Spleen (tissue), 11 donors: ENCODE data around the gene ARL13B. TPM values are rescaled to one million over a fixed set of nuclear protein-coding genes. Genes with fewer than 3 reads are reported as not detected.
"Not testable (repeated sequence)": the region's sequence is repeated elsewhere in the genome, so short reads cannot be mapped to it uniquely, and the experiment has no call there.

Experiments
- DNase-seq: peaks from one replicate; pipeline ENCODE4 v3.0.0-alpha.2; 2020
- H3K27ac ChIP-seq, 8 donors: fragments of 200-600 bp; sonication (generic) in 7 of 8; 1 replicate in 4 of 8; 2 replicates in 4 of 8; pipeline versions ENCODE4 v1.5.0 to v1.8.0; 2016 to 2021; ENCODE audit warnings: inconsistent platforms in 4 of 8, mild to moderate bottlenecking in 4 of 8, moderate library complexity in 1 of 8
- H3K27me3 ChIP-seq, 7 donors: fragments of 200-600 bp; sonication (generic) in 6 of 7; replicated peaks in 1 of 7; 1 replicate in 4 of 7; 2 replicates in 3 of 7; pipeline versions ENCODE4 v1.5.0 to v1.8.0; 2016 to 2021; ENCODE audit warnings: inconsistent platforms in 3 of 7, mild to moderate bottlenecking in 1 of 7
- H3K36me3 ChIP-seq, 6 donors: fragments of 200-600 bp; sonication (generic) in 5 of 6; 1 replicate in 4 of 6; 2 replicates in 2 of 6; pipeline versions ENCODE4 v1.5.0 to v1.8.0; 2016 to 2021; ENCODE audit warnings: inconsistent platforms in 2 of 6
- H3K4me1 ChIP-seq, 6 donors: fragments of 200-600 bp; sonication (generic) in 5 of 6; 1 replicate in 3 of 6; 2 replicates in 3 of 6; pipeline versions ENCODE4 v1.5.0 to v1.8.0; 2016 to 2021; ENCODE audit warnings: inconsistent platforms in 3 of 6
- H3K4me3 ChIP-seq, 8 donors: fragments of 200-600 bp; sonication (generic) in 7 of 8; 1 replicate in 4 of 8; 2 replicates in 4 of 8; pipeline versions ENCODE4 v1.5.0 to v1.8.0; 2016 to 2021; ENCODE audit warnings: inconsistent platforms in 4 of 8, mild to moderate bottlenecking in 4 of 8, moderate library complexity in 2 of 8
- H3K9me3 ChIP-seq, 8 donors: fragments of 200-600 bp; sonication (generic) in 7 of 8; 1 replicate in 4 of 8; 2 replicates in 4 of 8; pipeline versions ENCODE4 v1.5.0 to v1.8.0; 2016 to 2021; ENCODE audit warnings: inconsistent platforms in 4 of 8
- CTCF ChIP-seq, 11 experiments: fragments of 200-600 bp in 7 of 11; fragments of 450-650 bp in 4 of 11; sonication (generic) in 4 of 11; IDR thresholded peaks in 8 of 11; conservative IDR thresholded peaks in 3 of 11; 1 replicate in 7 of 11; 2 replicates in 4 of 11; pipeline versions ENCODE4 v1.4.0 to v1.8.0; 2016 to 2021; ENCODE audit warnings: antibody characterized with exemption in 11 of 11, inconsistent platforms in 4 of 11, mild to moderate bottlenecking in 1 of 11
- POLR2A ChIP-seq, 3 donors: fragments of 450-650 bp; IDR thresholded peaks; one replicate each; pipeline ENCODE4 v1.5.1; 2017; ENCODE audit warnings: antibody characterized with exemption in 3 of 3, mild to moderate bottlenecking in 1 of 3
- POLR2AphosphoS5 ChIP-seq, 3 donors: sonication (generic); formaldehyde crosslinking; IDR thresholded peaks; one replicate each; pipeline ENCODE4 v1.5.1; 2017; ENCODE audit warnings: antibody characterized with exemption in 3 of 3
- WGBS, 5 donors: extraction: QIAGEN DNeasy Blood & Tissue Kit in 3 of 5; methylation state at CpG; one replicate each; pipeline versions ENCODE4 v1.1.5 to v1.1.7; 2013 to 2018; 5-methylcytosine and 5-hydroxymethylcytosine counted together
- intact Hi-C: fragments of 100-400 bp; cut with DNase I; formaldehyde crosslinking; loops from one replicate; pipeline ENCODE4 v1.15.0; 2023; ENCODE audit warnings: low total_unique reads
- polyA plus RNA-seq, 3 donors: library from polyadenylated mRNA; stranded (reverse); fragments of 200-250 nt; gene quantifications; one replicate each; pipeline ENCODE4 v1.2.1, GENCODE V29; 2013
- total RNA-seq, 7 donors: library from RNA; depleted of rRNA in 3 of 7; stranded (reverse); fragments of >200 nt in 3 of 7; fragmentation: NEBNext Ultra II Directional in 4 of 7; extraction: Animal tissue kit (Norgen Biotek cat#: 25700) in 4 of 7; gene quantifications; one replicate each; pipeline versions ENCODE4 v1.1.0 to v1.2.1, GENCODE V29; 2016 to 2021
- donor health status: healthy with polysubstance abuse.
- donor health status: DM: no; HTN: no; CAD: no; lungs with moderate emphysema.
- donor health status: DM: no; HTN: no; CAD: no.
- donor health status: Bipolar disorder and iron deficiency.
- donor health status: healthy.
- donor health status: DM: no; HTN: no; CAD: no.
- donor health status: DM: yes; HTN: yes; CAD: no.

The ARL13B gene
- total and polyA plus RNA-seq, 10 donors: 3.0 to 15.7 (median 9.5) TPM

- Histone ChIP-seq H3K4me1 (no peaks in the 10 kb centered on the region), H3K4me3 (no peak overlapping the region), H3K27me3 (no peaks in the 10 kb centered on the region), H3K9me3 (peaks cover 0 to 7% (median under 1%) of the 10 kb centered on the region in 8 donors), H3K27ac (no peak overlapping the region), H3K36me3 (no peaks in the 10 kb centered on the region)
- WGBS, 5 donors: 79 to 96% (median 82%) methylated on average over 1 of the region's 1 CpG
- TF ChIP-seq CTCF (IDR thresholded peaks at IDR 0.05 in 8 of 11, conservative IDR thresholded peaks at IDR 0.05 in 3 of 11): no peak
- TF ChIP-seq POLR2AphosphoS5 (IDR thresholded peaks at IDR 0.05): no peak
- no peak for TF ChIP-seq POLR2A (IDR thresholded peaks at IDR 0.05)
- no peak for DNase-seq
- intact Hi-C loops: no loop called here
Measured at GRCh38 chr3:93936549-93936948, 43.4 kb upstream of the ARL13B start.

- H3K4me1 ChIP-seq, H3K27ac ChIP-seq, DNase-seq, H3K36me3 ChIP-seq, intact Hi-C loops, H3K27me3 ChIP-seq, H3K4me3 ChIP-seq: not testable (repeated sequence)
- 85 to 93% (median 88%) methylated on average over 6 of the region's 6 CpGs for WGBS, 5 donors
- peaks cover 0 to 16% (median 10%) of the 10 kb centered on the region in 8 donors for H3K9me3 ChIP-seq
Measured at GRCh38 chr3:93937485-93937884, 42.5 kb upstream of the ARL13B start.

- 85 to 95% (median 94%) methylated on average over 7 to 8 of the region's 8 CpGs for WGBS, 5 donors
- H3K27ac ChIP-seq, DNase-seq, H3K4me3 ChIP-seq, H3K4me1 ChIP-seq, H3K36me3 ChIP-seq, H3K27me3 ChIP-seq, intact Hi-C loops: not testable (repeated sequence)
- H3K9me3 ChIP-seq: peaks cover 0 to 52% (median 12%) of the 10 kb centered on the region in 8 donors
Measured at GRCh38 chr3:93949958-93950357, 30.0 kb upstream of the ARL13B start.

GRCh38 chr3:93961026-93961425 lies 18.9 kb upstream of the ARL13B start:
- 81 to 100% (median 92%) methylated on average over 1 of the region's 1 CpG for WGBS, 5 donors
- no peak for DNase-seq
- H3K27me3 ChIP-seq: no peaks in the 10 kb centered on the region
- intact Hi-C loops: no loop called here
- no peaks in the 10 kb centered on the region for H3K36me3 ChIP-seq
- H3K9me3 ChIP-seq: no peaks in the 10 kb centered on the region
- TF ChIP-seq CTCF (IDR thresholded peaks at IDR 0.05 in 8 of 11, conservative IDR thresholded peaks at IDR 0.05 in 3 of 11): no peak
- no peak for TF ChIP-seq POLR2AphosphoS5 (IDR thresholded peaks at IDR 0.05)
- no peak for TF ChIP-seq POLR2A (IDR thresholded peaks at IDR 0.05)
- no peak overlapping the region for H3K4me3 ChIP-seq
- no peak overlapping the region for H3K27ac ChIP-seq
- H3K4me1 ChIP-seq: no peaks in the 10 kb centered on the region

- Histone ChIP-seq H3K4me3 (no peak overlapping the region), H3K4me1 (no peaks in the 10 kb centered on the region), H3K36me3 (no peaks in the 10 kb centered on the region), H3K9me3 (no peaks in the 10 kb centered on the region), H3K27me3 (no peaks in the 10 kb centered on the region), H3K27ac (no peak overlapping the region)
- DNase-seq: no peak
- 75 to 96% (median 83%) methylated on average over 1 of the region's 1 CpG for WGBS, 5 donors
- intact Hi-C loops: no loop called here
- TF ChIP-seq CTCF (IDR thresholded peaks at IDR 0.05 in 8 of 11, conservative IDR thresholded peaks at IDR 0.05 in 3 of 11): no peak
- TF ChIP-seq POLR2A (IDR thresholded peaks at IDR 0.05): no peak
- no peak for TF ChIP-seq POLR2AphosphoS5 (IDR thresholded peaks at IDR 0.05)
Measured at GRCh38 chr3:93961489-93961888, 18.5 kb upstream of the ARL13B start.
